Tibial nerve (tissue), 4 donors: ENCODE measurements around the gene ART4.

ENCODE experiments used
- CTCF ChIP-seq, 5 experiments: fragments of 200-600 bp in 3 of 5; fragments of 450-650 bp in 2 of 5; sonication (generic) in 3 of 5; IDR thresholded peaks; one replicate each; pipeline ENCODE4 v1.5.1; 2016 to 2019; ENCODE audit warnings: antibody characterized with exemption in 5 of 5, mild to moderate bottlenecking in 3 of 5, moderate library complexity in 2 of 5
- EP300 ChIP-seq, 2 donors: sonication (generic); formaldehyde crosslinking; IDR thresholded peaks; one replicate each; pipeline ENCODE4 v1.6.1; 2017; ENCODE audit warnings: antibody characterized with exemption in 2 of 2, mild to moderate bottlenecking in 1 of 2
- POLR2A ChIP-seq, 2 donors: fragments of 450-650 bp; IDR thresholded peaks; one replicate each; pipeline ENCODE4 v1.6.1; 2017; ENCODE audit warnings: antibody characterized with exemption in 2 of 2, mild to moderate bottlenecking in 2 of 2, moderate library complexity in 2 of 2

DNA sequence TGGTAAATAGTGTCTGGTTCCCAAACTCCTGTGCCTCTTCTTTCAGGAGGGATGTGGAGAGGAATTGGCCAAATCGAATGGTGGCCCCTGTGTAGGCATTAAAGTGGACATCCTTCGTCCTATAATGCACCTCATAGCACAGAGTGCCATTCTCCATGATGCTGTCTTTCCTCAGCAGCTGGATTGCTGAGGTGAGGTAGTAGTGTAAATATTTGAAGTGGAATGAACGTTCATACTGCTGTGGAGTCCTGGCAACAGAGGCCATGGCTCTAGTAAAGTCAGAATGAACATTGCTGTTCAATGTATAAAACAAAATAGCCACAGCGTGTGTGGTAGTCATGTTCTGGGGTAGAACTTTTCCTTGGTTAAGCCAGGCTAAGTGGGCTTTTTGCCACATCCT lies 2.7 kb downstream of the ART4 start:
- TF ChIP-seq EP300 (IDR thresholded peaks at IDR 0.05) (no peak), CTCF (IDR thresholded peaks at IDR 0.05) (no peak), POLR2A (IDR thresholded peaks at IDR 0.05) (no peak)
